Endodermal cell (in vitro differentiated cells): Measurements from ENCODE around the gene ATP1A2. TPM values are rescaled to one million over a fixed set of nuclear protein-coding genes. Genes with fewer than 3 reads are reported as not detected.

Experiments used
- DNase-seq: peaks from one replicate; pipeline ENCODE4 v3.0.0-alpha.2; 2017
- H3K27ac ChIP-seq: 2 replicates; pipeline ENCODE4 v1.5.1; 2013; ENCODE audit warnings: mild to moderate bottlenecking, low read depth, low read length, moderate library complexity
- H3K27me3 ChIP-seq: 2 replicates; pipeline ENCODE4 v1.6.1; 2013; ENCODE audit warnings: mild to moderate bottlenecking, low read length, moderate library complexity; ENCODE audit not compliant: insufficient read depth, control insufficient read depth, poor library complexity, severe bottlenecking
- H3K36me3 ChIP-seq: 2 replicates; pipeline ENCODE4 v1.7.0; 2013; ENCODE audit warnings: mild to moderate bottlenecking, low read length, moderate library complexity; ENCODE audit not compliant: control insufficient read depth, insufficient read depth
- H3K4me1 ChIP-seq: one replicate; pipeline ENCODE4 v1.7.0; 2013; ENCODE audit warnings: low read length; ENCODE audit not compliant: control insufficient read depth, insufficient read depth
- H3K4me3 ChIP-seq: 2 replicates; pipeline ENCODE4 v1.5.1; 2013; ENCODE audit warnings: mild to moderate bottlenecking, low read length, moderate library complexity
- H3K9ac ChIP-seq: 2 replicates; pipeline ENCODE4 v1.6.1; 2013; ENCODE audit warnings: mild to moderate bottlenecking, low read length, moderate library complexity; ENCODE audit not compliant: poor library complexity, severe bottlenecking; ENCODE audit errors: extremely low read depth
- H3K9me3 ChIP-seq: 2 replicates; pipeline ENCODE4 v1.6.1; 2013; ENCODE audit warnings: mild to moderate bottlenecking, low read length, moderate library complexity; ENCODE audit not compliant: control insufficient read depth
- H3K27ac Mint-ChIP-seq: 2 replicates; pipeline ENCODE4 v1.8.0; 2020; ENCODE audit warnings: mixed read lengths
- H3K27me3 Mint-ChIP-seq: 2 replicates; pipeline ENCODE4 v1.8.0; 2021; ENCODE audit warnings: mild to moderate bottlenecking, mixed read lengths; ENCODE audit not compliant: insufficient read depth
- H3K36me3 Mint-ChIP-seq: 2 replicates; pipeline ENCODE4 v1.8.0; 2020; ENCODE audit warnings: low read depth, mixed read lengths
- H3K4me1 Mint-ChIP-seq: 2 replicates; pipeline ENCODE4 v1.8.0; 2020; ENCODE audit warnings: mixed read lengths
- H3K4me3 Mint-ChIP-seq: 2 replicates; pipeline ENCODE4 v1.8.0; 2020; ENCODE audit warnings: mild to moderate bottlenecking, moderate library complexity, mixed read lengths
- H3K9me3 Mint-ChIP-seq: 2 replicates; pipeline ENCODE4 v1.8.0; 2020; ENCODE audit warnings: mild to moderate bottlenecking, mixed read lengths
- WGBS, 2 experiments: methylation state at CpG; one replicate each; pipeline versions ENCODE4 v1.1.5 to v1.1.7; 2013; ENCODE audit warnings: missing lambda C conversion rate in 2 of 2, mixed read lengths in 1 of 2; ENCODE audit not compliant: insufficient coverage in 1 of 2, insufficient read length in 1 of 2; 5-methylcytosine and 5-hydroxymethylcytosine counted together
- total RNA-seq, 2 donors: library from RNA; stranded (reverse); fragmentation: NEBNext Ultra II Directional in 1 of 2; extraction: Animal tissue kit (Norgen Biotek cat#: 25700) in 1 of 2; gene quantifications; 2 replicates in 1 of 2; 3 replicates in 1 of 2; pipeline ENCODE4 v1.2.1, GENCODE V29; 2021
- TF ChIP-seq, protein P1 (sequence below): fragments of 200-600 bp; sonication (generic); conservative IDR thresholded peaks from 2 replicates; pipeline ENCODE4 v1.5.0; 2021; ENCODE audit warnings: antibody characterized with exemption, mild to moderate bottlenecking

The ATP1A2 gene
- total RNA-seq, 2 donors from 2014 or later, result 3.0 to 3.2 TPM

DNA sequence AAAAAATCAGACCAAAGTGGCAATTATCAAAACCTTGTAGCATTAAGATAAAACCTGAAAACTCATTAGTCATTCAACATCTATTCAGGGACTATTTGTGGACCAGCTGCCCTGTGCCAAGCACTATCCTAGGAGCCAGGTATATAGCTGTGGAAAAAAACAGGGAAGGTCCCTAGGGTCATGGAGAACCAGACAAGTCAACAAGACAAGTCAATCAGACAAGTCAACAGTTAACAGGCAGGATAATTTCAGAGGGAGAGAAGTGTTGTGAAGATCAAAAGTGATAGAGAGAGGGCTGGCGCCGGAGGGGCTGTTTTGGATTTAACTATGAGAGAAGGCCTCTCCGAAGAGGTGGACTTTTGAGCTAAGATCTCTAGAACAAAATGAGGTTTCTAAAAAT, 32.6 kb downstream of the ATP1A2 start:
- H3K27me3 ChIP-seq, result no peaks in the 10 kb centered on the region
- no peaks in the 10 kb centered on the region for H3K9me3 ChIP-seq
- H3K9ac ChIP-seq, result no peak overlapping the region
- Mint-ChIP-seq H3K36me3 (no peaks in the 10 kb centered on the region), H3K9me3 (no peaks in the 10 kb centered on the region), H3K4me3 (no peak overlapping the region), H3K4me1 (peaks cover 7% of the 10 kb centered on the region), H3K27ac (no peak overlapping the region), H3K27me3 (peaks cover 12% of the 10 kb centered on the region)
- WGBS, 2 experiments, result 98 to 100% methylated on average over 3 of the region's 3 CpGs
- H3K36me3 ChIP-seq, result no peaks in the 10 kb centered on the region
- H3K4me3 ChIP-seq, result no peak overlapping the region
- DNase-seq, result no peak
- TF ChIP-seq, protein P1, sequence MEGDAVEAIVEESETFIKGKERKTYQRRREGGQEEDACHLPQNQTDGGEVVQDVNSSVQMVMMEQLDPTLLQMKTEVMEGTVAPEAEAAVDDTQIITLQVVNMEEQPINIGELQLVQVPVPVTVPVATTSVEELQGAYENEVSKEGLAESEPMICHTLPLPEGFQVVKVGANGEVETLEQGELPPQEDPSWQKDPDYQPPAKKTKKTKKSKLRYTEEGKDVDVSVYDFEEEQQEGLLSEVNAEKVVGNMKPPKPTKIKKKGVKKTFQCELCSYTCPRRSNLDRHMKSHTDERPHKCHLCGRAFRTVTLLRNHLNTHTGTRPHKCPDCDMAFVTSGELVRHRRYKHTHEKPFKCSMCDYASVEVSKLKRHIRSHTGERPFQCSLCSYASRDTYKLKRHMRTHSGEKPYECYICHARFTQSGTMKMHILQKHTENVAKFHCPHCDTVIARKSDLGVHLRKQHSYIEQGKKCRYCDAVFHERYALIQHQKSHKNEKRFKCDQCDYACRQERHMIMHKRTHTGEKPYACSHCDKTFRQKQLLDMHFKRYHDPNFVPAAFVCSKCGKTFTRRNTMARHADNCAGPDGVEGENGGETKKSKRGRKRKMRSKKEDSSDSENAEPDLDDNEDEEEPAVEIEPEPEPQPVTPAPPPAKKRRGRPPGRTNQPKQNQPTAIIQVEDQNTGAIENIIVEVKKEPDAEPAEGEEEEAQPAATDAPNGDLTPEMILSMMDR, result no peak
- H3K27ac ChIP-seq, result no peak overlapping the region
- no peaks in the 10 kb centered on the region for H3K4me1 ChIP-seq

DNA sequence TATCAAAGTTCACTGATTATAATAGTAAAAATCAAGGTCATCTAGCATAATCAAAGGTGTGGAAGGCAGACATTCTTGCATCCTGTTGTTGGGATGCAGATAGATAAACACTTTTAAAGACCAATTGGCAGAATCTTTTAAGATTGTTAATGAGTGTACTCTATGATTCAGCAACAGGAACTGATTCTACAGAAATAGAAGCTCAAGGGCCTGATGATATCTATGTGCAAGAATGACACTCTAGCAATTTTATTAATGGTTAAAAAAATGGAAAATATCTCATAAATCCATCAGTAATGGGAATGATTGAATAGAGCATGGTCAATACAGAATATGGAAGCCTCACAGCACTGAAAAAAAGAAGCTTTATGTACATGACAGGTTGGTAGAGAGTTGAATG, 33.7 kb downstream of the ATP1A2 start:
- Histone ChIP-seq H3K4me1 (no peaks in the 10 kb centered on the region), H3K9me3 (no peaks in the 10 kb centered on the region), H3K27me3 (no peaks in the 10 kb centered on the region), H3K36me3 (no peaks in the 10 kb centered on the region), H3K27ac (no peak overlapping the region), H3K9ac (no peak overlapping the region), H3K4me3 (no peak overlapping the region)
- Mint-ChIP-seq H3K4me1 (peaks cover 2% of the 10 kb centered on the region), H3K27me3 (peaks cover 8% of the 10 kb centered on the region), H3K9me3 (no peaks in the 10 kb centered on the region), H3K36me3 (no peaks in the 10 kb centered on the region), H3K4me3 (no peak overlapping the region), H3K27ac (no peak overlapping the region)
- TF ChIP-seq, protein P1, result no peak
- no peak for DNase-seq

DNA sequence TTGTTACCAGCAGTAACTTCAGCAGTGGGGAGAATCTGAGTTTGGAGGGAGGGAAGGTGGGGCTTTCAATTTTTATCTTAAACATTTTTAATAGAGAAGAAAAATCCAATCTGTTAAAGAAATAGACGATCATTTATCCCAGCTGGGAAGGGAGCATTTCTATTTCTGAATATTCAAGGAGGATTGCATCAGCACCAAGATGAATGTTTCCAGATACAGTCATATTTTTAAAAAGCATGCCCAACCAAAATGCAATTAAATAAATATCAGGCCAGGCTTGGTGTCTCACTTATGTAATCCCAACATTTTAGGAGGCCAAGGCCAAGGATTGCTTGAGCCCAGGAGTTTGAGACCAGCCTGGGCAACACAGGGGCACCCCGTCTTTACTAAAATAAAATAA, 34.2 kb downstream of the ATP1A2 start:
- H3K27me3 ChIP-seq, result no peaks in the 10 kb centered on the region
- H3K27me3 Mint-ChIP-seq, result peaks cover 8% of the 10 kb centered on the region
- DNase-seq, result no peak
- H3K9ac ChIP-seq, result no peak overlapping the region
- TF ChIP-seq, protein P1, result no peak
- no peaks in the 10 kb centered on the region for H3K36me3 Mint-ChIP-seq
- H3K4me1 Mint-ChIP-seq, result peaks cover 2% of the 10 kb centered on the region
- no peak overlapping the region for H3K4me3 ChIP-seq
- no peak overlapping the region for H3K27ac ChIP-seq
- no peaks in the 10 kb centered on the region for H3K4me1 ChIP-seq
- no peaks in the 10 kb centered on the region for H3K9me3 ChIP-seq
- H3K4me3 Mint-ChIP-seq, result no peak overlapping the region
- H3K27ac Mint-ChIP-seq, result no peak overlapping the region
- no peaks in the 10 kb centered on the region for H3K36me3 ChIP-seq
- no peaks in the 10 kb centered on the region for H3K9me3 Mint-ChIP-seq
- WGBS, 2 experiments, result 97% methylated on average over 2 of the region's 2 CpGs; no CpG with 5 or more reads in 1 of the 2 experiments
